Activated effector memory CD4-positive, alpha-beta T cell treated with anti-CD3 and anti-CD28 coated beads, Interleukin-2, amount 50 U/mL, for 16 hours (primary cell): ENCODE results near the gene HVCN1.
"Not testable (repeated sequence)": the region's sequence is repeated elsewhere in the genome, so short reads cannot be mapped to it uniquely, and the experiment has no call there.

Experiments
- DNase-seq: peaks from one replicate; pipeline ENCODE4 v3.0.0-alpha.2; 2020

The HVCN1 gene

DNA sequence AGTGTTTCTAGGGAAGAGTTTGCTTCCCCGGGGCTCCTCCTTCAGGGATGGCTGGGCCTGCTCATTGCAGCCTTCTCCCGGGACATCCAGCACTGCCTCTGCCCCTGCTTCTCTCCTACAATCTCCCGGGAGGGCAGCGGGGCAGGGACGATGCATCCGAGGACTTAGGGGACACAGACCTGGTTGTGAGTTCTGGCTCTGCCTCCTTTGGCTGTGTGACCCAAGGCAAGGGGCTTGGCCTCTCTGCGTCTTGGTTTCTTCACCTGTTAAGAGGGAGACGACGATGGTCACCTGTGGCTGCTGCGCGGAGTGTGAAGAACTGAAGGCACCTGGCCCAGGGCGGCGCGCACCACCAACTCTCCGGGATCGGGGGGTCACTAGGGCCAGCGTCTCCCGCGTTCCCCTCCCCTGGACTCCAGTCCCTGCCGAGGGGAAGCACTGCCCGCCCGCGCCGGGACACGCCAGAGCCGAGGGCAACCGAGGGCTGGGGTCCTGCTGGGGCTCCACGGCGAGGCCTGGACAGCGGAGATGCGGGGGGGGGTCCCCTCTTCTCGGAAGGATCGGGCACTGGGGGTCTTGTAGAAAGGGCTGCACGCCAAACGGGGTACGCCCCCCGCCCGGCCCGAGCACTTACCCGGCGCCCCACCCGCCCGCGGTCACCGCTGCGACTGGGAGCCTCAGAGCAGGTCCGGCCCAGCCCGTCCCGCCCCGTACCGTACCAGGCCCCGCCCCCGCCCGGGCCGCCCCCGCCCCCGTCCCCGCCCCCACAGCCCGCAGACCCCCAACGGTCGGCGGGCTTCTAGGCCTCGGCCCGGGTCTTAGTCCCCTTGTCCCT, at the start of gene HVCN1:
Gene HVCN1, minus strand, starts transcription at position 670 of the 835 bp plus-strand sequence. CDS start 5,870 bp downstream, outside the sequence.
- DNase-seq = peak; percentile 80

DNA sequence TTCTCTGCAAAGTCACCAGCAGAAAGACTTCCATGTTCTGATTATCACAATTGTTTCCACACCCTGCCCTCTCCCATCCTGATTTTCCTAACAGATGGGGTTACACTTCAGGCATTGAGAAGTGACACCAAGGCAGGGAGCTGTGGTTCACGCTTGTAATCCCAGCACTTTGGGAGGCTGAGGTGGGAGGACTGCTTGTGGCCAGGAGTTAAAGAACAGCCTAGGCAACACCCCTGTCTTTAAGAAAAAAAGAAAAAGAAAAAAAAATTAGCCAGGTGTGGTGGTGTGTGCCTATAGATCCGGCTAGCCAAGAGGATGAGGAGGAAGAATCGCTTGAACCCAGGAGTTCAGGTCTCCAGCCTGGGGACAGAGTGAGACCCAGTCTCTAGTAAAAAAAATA, 48.6 kb upstream of the HVCN1 start:
- no peak for DNase-seq

GRCh38 chr12:110737016-110737415, 48.1 kb upstream of the HVCN1 start:
- DNase-seq = not testable (repeated sequence)

DNA sequence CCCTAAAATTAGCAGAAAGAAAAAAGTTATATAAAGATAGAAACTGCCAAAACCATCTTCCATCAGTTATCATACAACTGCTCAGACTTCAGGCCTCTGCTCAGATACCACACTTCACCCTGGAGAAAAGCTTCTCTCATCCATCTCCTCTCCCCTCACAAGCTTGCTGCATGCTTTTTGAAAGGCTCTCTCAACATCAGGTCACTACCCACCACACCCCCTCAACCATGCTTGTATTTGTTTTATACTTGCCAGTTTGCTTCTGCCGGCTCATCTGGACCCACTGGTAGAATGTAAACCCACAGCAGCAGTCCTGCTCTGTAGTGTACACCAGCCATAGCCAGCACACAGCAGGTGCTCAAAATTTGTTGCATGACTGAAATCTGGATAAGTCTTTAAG, 45.0 kb upstream of the HVCN1 start:
- DNase-seq = peak; percentile 45

GRCh38 chr12:110733089-110733715, 44.3 kb upstream of the HVCN1 start:
- DNase-seq = peak; percentile 28

DNA sequence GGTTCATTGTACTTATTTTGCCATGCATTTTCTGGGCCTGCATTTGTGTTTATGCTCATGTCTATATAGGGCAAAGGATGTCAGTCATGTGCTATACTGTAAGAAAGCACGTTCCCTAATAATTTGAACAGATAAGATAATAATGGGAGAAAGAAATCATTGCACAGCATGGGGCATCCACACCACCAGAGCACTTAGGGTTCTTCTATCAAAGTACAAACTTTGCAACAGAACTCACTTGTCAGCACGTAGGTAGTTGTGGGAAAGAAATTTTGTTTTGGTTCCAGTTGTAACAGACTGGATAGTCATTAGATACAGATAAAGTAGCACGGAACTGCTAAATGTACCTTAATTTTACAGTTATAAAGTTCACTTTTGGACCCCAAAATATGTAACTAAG, 43.7 kb upstream of the HVCN1 start:
- DNase-seq = no peak

DNA sequence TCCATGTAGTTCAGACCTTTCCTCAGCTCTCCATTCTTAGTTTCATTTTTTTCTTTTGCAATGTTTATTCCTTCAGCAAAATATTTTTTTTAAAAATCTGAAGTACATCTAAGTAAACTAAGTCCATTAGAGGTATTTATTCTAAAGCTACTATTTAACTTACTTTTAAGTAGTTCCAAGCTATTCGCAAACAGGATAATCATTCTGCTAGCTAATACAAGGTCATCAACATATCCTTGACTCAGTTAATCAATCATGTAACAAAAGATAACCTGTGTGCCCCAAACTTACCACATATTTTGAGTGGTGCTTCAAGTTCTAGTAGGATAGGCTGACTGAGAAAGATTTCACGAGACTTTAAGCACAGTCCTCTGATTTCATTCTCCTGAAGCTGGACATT, 42.6 kb upstream of the HVCN1 start:
- DNase-seq = no peak

DNA sequence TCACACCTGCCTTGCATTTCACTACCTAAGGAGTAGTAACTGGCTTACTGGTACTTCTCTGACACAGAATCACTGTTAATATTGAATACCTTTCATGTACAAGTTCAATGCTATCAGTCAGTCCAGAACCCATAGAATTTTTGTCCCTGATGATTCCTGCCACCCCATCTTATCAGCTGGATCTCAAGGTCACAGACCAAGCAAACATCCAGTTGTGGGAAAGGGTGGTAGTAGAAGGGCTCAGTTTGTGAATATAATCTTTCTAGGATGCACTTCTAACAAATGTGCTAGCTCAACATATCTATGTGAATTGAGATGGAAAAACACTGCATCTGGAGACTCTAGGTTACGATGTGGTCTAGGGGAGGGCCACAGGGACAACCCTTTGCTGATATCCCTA, 39.7 kb upstream of the HVCN1 start:
- no peak for DNase-seq

- DNase-seq = no peak
Observed at GRCh38 chr12:110726708-110727369, 37.9 kb upstream of the HVCN1 start.

- DNase-seq = no peak
Observed at GRCh38 chr12:110726028-110726427, 37.1 kb upstream of the HVCN1 start.

DNA sequence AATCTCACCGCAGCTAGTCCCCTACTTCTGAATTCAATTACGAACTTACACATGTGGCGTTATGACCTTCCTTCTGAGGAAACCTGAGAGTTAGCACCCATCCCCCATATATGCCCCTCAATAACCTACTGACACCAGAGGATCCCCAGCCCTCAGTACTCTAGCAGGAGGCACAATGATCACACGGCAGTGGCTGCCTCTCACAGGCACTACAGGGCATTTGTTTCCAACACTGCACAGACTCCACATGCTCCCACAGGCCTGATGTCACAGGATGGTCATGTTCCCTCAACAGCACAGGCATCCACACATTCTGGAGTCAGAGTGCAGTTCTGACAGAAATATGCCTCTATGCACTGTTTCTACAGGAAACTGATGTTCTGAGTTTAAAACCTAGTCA, 36.4 kb upstream of the HVCN1 start:
- no peak for DNase-seq

DNA sequence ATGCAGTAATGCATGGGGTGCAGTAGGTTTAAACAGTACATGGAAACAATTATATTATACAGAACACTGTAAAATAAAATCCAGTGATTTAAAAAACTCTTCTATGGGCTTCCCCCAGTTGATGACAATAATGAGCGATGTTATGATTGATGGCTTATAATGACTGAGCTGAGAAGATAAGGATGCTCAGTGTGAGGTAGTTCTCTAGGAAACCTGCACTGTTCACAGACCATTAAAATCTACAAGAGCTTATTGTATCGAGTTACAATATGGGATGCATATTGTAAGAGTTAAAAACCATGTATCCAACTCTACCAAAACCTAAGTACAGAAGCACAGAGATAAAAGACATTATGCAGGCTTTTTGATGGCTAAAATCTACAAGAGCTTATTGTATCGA, 34.0 kb upstream of the HVCN1 start:
- DNase-seq = not testable (repeated sequence)

- no peak for DNase-seq
Observed at GRCh38 chr12:110721570-110721969, 32.7 kb upstream of the HVCN1 start.

DNA sequence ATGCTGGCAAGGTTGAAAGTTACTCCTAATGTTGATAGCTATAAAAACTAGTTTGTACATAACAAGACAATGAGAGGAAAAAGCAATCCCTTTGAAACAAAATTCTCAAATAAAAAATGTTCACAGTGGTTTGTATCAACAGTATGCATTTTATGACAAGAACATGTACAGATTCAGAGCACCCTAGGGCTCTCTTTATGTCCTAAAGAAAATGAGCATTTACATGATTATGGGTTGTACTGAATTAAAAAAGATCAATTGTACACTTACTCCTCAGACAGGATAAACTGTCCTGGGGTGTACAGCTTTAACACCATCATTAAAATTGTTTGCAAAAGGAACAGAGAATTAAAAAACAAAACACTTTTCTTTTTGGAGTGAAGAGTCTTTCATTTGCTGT, 31.6 kb upstream of the HVCN1 start:
- no peak for DNase-seq

DNA sequence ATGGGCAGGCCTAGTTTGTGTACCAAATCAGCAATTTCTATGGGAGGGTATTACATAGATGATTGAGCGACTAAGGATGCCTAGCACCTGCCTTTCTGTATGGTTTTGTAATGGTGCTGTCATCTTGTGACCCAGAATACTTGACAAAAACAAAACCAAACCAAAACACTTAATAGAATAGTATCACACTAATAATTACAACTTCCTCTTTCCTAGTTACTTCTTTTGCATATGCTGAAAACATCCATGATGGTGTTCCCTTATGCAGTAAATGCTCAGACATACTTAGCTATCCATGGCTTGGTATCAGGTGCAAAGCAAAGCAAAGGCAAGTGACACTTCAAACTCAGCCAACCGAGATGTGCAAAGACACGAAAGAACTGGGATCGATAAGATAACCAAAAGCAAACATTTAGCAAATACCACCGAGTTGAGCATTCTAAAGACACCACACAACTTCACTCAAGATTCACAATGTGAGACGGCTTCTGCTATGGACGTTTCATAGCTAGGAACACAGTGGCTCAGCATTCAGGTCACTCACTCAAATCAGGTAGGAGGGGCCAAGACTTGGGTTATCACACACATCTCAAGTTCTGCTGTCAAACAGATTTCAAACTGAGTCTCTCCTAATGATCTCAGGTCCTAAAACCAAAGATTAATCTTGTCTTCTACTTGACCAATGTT, 29.4 kb upstream of the HVCN1 start:
- DNase-seq = no peak

GRCh38 chr12:110717037-110717436, 28.1 kb upstream of the HVCN1 start:
- no peak for DNase-seq

- DNase-seq = no peak
Observed at GRCh38 chr12:110708917-110709316, 20.0 kb upstream of the HVCN1 start.

- no peak for DNase-seq
Observed at GRCh38 chr12:110705309-110705708, 16.4 kb upstream of the HVCN1 start.

DNA sequence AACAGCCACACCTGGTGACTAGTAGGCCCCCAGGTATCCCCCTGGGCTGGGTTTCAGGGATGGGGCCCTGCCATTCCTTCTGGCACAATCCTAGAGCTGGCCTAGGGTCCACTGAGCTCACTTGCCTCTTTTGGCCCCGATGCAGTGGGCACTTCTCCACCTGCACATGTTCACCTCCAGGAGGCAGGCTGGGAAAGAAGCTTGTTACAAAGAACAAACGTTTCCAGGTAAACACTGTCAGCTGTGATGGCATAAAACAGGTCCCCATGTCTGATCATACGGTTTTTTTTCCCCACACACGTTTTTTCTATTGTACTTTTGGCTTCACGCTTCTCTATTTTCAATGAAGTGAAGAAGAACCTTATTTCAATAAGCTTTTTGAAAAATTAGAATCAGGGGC, 15.8 kb upstream of the HVCN1 start:
- no peak for DNase-seq

DNA sequence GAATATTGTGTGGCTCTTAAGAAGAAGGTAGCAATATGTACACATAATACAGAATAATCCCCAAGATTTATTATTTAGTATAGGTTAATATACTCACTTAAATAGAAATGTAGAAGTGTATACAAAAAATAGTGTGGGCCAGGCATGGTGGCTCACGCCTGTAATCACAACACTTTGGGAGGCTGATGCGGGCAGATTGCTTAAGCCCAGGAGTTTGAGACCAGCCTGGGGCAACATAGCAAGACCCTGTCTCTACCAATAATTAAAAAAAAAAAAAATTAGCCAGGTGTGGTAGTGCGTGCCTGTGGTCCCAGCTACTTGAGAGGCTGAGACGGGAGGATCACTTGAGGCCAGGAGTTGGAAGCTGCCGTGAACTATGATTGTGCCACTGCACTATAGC, 15.3 kb upstream of the HVCN1 start:
- DNase-seq = no peak

DNA sequence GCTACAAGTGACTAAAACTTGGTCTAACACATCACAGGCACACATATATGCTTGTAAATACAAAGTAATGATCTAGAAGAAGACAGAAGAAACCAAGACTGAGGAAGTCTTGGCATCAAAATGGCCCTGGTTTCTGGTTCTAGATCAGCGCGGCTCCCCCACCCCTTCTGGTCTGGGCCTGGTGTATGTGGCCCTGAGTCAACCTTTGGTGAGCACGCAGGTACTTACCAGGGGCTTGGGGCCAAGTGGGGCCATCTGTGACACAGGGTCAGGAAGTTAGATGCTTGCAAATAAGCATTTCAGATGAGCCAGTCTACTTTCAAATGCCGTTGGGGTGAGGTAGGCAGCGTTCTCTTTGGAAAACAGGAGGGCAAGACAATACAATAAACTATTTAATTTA, 13.2 kb upstream of the HVCN1 start:
- DNase-seq = no peak

DNA sequence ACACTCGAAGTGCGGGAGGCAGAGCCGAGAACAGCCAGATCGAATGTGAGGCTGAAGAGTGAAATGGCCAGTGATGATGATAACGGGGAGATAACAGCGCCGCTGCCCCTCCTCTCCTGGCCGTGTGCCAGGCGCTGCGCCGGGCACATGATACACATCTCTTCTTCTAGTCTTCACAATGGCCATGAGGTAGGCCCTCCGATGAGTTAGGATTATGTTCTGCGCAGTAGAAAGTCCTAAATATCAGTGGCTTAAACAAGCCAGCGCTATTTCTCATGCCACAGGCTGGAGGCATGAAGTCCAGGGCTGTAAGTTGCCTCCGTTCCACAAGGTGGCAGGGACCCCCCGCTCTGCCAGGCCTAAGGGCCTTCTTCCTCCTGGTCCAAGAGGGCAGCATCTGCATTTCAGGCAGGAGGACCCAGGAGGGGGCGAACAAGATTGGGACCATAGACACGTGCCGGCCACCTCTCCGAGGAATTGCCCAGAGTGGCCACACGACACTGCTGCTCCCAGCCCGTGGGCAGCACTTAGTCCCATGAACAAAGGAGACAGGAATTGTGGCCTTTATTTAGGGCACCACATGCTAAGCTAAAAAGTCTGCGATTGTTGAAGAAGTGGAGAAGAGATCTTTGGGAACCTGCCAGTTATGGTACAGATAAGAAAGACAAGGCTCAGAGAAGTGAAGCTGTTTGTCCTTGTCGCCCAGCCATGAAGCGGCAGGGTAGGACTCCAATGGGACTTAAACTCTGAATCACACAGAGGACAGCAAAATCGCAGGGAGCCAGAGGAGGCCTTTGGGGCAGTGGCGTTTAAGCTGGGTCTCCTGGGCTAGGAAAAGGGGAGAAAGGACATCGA, 10.9 kb upstream of the HVCN1 start:
- DNase-seq = no peak
